ENCODE data around the gene SLC1A2.

SLC1A2 gene

GRCh38 chr11:35454362-35454761 lies 35.0 kb upstream of the SLC1A2 start:
- no peak for DNase-seq (ENCODE audit: extremely low read depth, low read depth)
- TF ChIP-seq CTCF (IDR thresholded peaks at IDR 0.05; ENCODE audit: low read depth, low read length): no peak

- DNase-seq (ENCODE audit: extremely low read depth, low read depth): no peak
- no peak for TF ChIP-seq CTCF (IDR thresholded peaks at IDR 0.05; ENCODE audit: low read depth, low read length)
Measured at GRCh38 chr11:35436581-35437250, 17.4 kb upstream of the SLC1A2 start.

GRCh38 chr11:35433588-35433987 lies 14.2 kb upstream of the SLC1A2 start:
- TF ChIP-seq CTCF (IDR thresholded peaks at IDR 0.05; ENCODE audit: low read depth, low read length): no peak

DNA sequence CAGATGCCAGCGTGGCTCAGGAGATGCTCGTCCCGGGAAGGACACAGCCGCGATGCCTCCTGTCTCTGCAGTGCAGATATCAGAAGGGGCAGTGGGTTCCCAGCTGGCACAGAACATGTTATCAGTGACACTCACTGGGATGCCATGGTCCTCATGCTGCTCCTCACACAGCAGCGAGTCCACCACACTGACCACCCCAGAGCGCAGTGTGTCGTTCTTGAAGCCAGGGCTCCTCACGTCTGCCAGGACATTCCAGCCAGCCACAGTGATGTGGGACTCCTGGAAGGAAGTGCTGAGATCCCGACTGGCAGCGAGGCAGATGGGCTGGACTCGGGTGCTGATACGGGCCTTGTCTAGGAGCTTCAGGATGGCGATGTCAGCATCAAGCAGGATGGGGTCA lies 13.1 kb upstream of the SLC1A2 start:
- DNase-seq (ENCODE audit: extremely low read depth, low read depth): no peak

More at GRCh38 chr11:35433588-35433987, 14.2 kb upstream of the SLC1A2 start:
- DNase-seq (ENCODE audit: extremely low read depth, low read depth): no peak

DNA sequence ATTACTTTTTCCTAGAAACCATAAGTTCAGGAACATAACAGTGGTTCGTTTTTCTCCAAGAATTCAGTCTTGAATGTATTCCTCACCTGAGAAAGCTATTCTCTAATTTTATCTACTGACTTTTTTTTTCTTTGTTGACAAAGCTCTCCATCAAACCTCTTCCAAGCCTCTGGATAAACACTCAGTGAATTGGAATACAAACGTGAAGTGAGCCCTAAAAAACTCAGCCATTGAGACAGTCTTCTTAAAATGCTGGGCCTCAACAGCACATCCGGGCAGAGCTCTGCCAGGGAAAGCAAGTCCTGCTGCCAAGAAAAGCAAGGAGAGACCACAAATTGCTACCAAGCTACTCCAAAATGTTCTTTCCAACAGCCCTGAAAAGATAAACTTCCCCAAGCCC lies 7.7 kb upstream of the SLC1A2 start:
- no peak for TF ChIP-seq CTCF (IDR thresholded peaks at IDR 0.05; ENCODE audit: low read depth, low read length)
- peak; percentile 45 for DNase-seq (ENCODE audit: extremely low read depth, low read depth)

More for the DNA sequence above, 13.1 kb upstream of the SLC1A2 start:
- no peak for TF ChIP-seq CTCF (IDR thresholded peaks at IDR 0.05; ENCODE audit: low read depth, low read length)

GRCh38 chr11:35426351-35426750 lies 7.0 kb upstream of the SLC1A2 start:
- no peak for TF ChIP-seq CTCF (IDR thresholded peaks at IDR 0.05; ENCODE audit: low read depth, low read length)
- DNase-seq (ENCODE audit: extremely low read depth, low read depth): no peak

GRCh38 chr11:35425603-35426212 lies 6.3 kb upstream of the SLC1A2 start:
- DNase-seq (ENCODE audit: extremely low read depth, low read depth): no peak
- no peak for TF ChIP-seq CTCF (IDR thresholded peaks at IDR 0.05; ENCODE audit: low read depth, low read length)

Data from AG09319 (cell line).